Fibroblast of upper back skin (primary cell): ENCODE data around the gene CHRM3.
A peak's percentile ranks its signal among the peaks of the same experiment; 100 is the strongest.
"Not testable (repeated sequence)": the region's sequence is repeated elsewhere in the genome, so short reads cannot be mapped to it uniquely, and the experiment has no call there.

Source experiments
- DNase-seq: peaks from one replicate; pipeline ENCODE4 v3.0.0-alpha.2; 2013

CHRM3 gene

GRCh38 chr1:239386453-239387303 is at the start of gene CHRM3:
TSS of gene CHRM3 (plus strand) at chr1:239386568. CDS start at chr1:239907452, 520,884 bp downstream.
- DNase-seq = peak; percentile 43

- no peak for DNase-seq
These were observed 48.5 kb upstream of the CHRM3 start for GRCh38 chr1:239337799-239338430.

- DNase-seq = no peak
These were observed 38.6 kb upstream of the CHRM3 start for GRCh38 chr1:239347776-239348175.

GRCh38 chr1:239348635-239349353 is 37.6 kb upstream of the CHRM3 start:
- DNase-seq = no peak

- no peak for DNase-seq
These were observed 36.7 kb upstream of the CHRM3 start for GRCh38 chr1:239349699-239350098.

- DNase-seq = no peak
These were observed 32.8 kb upstream of the CHRM3 start for GRCh38 chr1:239353536-239353935.

- peak; percentile 5 for DNase-seq
These were observed 32.1 kb upstream of the CHRM3 start for GRCh38 chr1:239354231-239354630.

- no peak for DNase-seq
These were observed 28.5 kb upstream of the CHRM3 start for GRCh38 chr1:239357867-239358266.

GRCh38 chr1:239361403-239361802 is 25.0 kb upstream of the CHRM3 start:
- peak; percentile 98 for DNase-seq

GRCh38 chr1:239363930-239364329 is 22.4 kb upstream of the CHRM3 start:
- DNase-seq = no peak

- no peak for DNase-seq
These were observed 19.1 kb upstream of the CHRM3 start for GRCh38 chr1:239367196-239367810.

- no peak for DNase-seq
These were observed 17.8 kb upstream of the CHRM3 start for GRCh38 chr1:239368436-239369109.

GRCh38 chr1:239370869-239371268 is 15.5 kb upstream of the CHRM3 start:
- DNase-seq = not testable (repeated sequence)

GRCh38 chr1:239382666-239383065 is 3.7 kb upstream of the CHRM3 start:
- DNase-seq = no peak

- no peak for DNase-seq
These were observed 2.7 kb upstream of the CHRM3 start for GRCh38 chr1:239383714-239384113.

GRCh38 chr1:239387304-239388158 is 1.2 kb downstream of the CHRM3 start:
- no peak for DNase-seq

- DNase-seq = no peak
These were observed 1.8 kb downstream of the CHRM3 start for GRCh38 chr1:239388159-239388485.

- DNase-seq = peak; percentile 24
These were observed 2.2 kb downstream of the CHRM3 start for GRCh38 chr1:239388578-239388977.

GRCh38 chr1:239389703-239390102 is 3.3 kb downstream of the CHRM3 start:
- DNase-seq = no peak

- no peak for DNase-seq
These were observed 5.9 kb downstream of the CHRM3 start for GRCh38 chr1:239392271-239392670.

GRCh38 chr1:239394107-239394506 is 7.7 kb downstream of the CHRM3 start:
- no peak for DNase-seq

- no peak for DNase-seq
These were observed 27.5 kb downstream of the CHRM3 start for GRCh38 chr1:239413916-239414315.
